Measurements from ENCODE around the gene HDAC10.

Gene HDAC10

DNA sequence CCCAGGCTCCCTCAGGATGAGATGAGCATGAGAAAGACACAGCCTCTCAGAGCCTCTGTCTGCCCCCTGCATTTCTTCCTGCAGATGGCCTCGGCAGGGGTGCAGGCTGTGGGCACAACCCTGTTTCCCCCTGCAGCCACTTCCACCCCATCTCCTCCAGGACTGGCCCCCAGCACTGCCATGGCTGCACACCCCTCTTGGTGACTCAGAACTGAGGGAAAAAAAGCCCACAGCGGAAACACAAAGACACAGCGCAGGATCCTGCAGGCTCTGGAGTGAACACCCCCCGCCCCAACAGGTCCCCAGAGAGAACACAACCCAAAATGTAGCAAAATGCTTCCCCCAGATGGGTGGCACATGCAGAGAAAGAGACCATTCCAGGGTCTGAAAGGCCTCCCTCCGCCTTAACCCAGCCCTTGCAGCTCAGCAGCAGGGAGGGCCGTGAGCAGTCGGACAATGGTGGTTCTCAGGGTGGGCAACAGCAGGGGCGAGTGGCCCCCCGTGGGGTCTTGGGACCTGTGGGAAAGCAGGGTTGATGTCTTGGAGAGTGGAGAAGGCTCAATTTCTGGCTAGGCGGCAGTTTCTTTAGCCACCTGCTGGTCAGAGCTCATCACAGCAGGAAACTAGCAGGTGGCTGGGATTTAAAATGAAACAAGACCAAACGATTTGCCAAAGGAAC lies 14.2 kb downstream of the HDAC10 start:
- DNase-seq (ENCODE audit: low spot score) = no peak

DNA sequence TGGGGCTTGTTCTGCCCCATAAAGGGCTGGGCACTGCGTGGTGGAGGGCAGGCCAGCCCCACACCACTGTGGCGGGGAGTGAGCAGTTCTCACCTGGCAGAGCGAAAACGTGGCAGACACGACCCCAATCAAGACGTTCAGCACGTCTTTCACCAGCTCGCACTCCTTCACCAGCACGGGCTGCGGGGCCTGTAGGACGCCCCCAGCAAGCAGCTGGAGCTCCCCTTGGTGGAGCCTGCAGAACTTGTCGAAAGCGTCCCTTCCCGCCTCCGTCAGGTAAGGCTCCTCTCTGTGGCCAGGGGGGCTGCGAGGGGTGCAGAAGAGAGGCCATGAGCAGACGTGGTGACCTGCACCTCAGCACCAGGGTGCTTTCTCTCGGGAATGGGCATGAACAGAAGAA lies 17.8 kb downstream of the HDAC10 start:
- DNase-seq (ENCODE audit: low spot score) = no peak

- DNase-seq (ENCODE audit: low spot score) = no peak
Measured at GRCh38 chr22:50232481-50233151, 18.4 kb downstream of the HDAC10 start.

GRCh38 chr22:50229370-50229769 lies 21.7 kb downstream of the HDAC10 start:
- no peak for DNase-seq (ENCODE audit: low spot score)

GRCh38 chr22:50228366-50228765 lies 22.7 kb downstream of the HDAC10 start:
- DNase-seq (ENCODE audit: low spot score) = no peak

DNA sequence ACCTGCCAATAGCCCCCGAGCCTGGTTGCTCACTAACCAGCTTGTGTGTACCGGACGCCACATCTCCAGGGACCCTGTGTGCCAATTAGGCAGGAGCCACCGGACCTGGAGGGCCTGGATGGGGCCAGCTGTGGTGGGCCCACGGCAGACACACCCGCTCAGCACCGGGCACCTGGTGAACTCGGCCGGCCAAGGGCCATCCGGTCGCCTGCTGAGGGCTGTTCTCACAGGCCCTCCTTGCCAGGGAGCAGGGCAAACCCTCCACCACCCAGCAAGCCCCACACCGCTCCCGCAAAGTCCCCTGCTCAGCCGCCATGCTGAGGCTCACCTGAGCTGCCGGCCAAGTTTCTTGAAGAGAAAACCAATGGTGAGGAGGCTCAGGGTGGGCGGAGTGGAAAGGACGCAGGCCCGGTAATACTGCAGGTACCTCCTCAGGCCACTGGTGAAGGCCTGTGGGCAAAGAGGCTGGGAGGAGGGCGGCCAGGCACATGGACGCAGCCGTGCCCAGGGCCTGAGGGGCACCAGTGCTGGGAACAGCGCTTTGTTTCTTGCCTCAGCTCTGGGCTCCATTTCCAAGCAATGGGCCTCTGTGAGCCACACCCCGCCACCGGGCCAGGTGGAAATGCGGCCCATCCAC lies 23.4 kb downstream of the HDAC10 start:
- no peak for DNase-seq (ENCODE audit: low spot score)

DNA sequence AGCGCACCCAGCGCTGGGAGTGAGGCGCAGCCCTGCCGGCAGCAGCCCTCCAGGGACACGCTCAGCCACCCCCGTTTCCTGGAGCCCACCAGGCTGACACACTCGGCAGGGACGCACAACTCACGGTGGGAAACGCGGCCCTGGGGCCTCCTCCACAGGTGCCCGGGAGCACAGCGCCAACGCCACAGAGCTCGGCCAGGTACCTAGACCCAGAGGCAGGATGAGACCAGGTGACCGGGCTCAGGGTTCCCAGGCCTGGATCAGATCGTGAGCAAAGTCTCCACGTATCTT lies 24.2 kb downstream of the HDAC10 start:
- no peak for DNase-seq (ENCODE audit: low spot score)

- no peak for DNase-seq (ENCODE audit: low spot score)
Measured at GRCh38 chr22:50226063-50226874, 24.8 kb downstream of the HDAC10 start.

- no peak for DNase-seq (ENCODE audit: low spot score)
Measured at GRCh38 chr22:50225200-50225969, 25.7 kb downstream of the HDAC10 start.

DNA sequence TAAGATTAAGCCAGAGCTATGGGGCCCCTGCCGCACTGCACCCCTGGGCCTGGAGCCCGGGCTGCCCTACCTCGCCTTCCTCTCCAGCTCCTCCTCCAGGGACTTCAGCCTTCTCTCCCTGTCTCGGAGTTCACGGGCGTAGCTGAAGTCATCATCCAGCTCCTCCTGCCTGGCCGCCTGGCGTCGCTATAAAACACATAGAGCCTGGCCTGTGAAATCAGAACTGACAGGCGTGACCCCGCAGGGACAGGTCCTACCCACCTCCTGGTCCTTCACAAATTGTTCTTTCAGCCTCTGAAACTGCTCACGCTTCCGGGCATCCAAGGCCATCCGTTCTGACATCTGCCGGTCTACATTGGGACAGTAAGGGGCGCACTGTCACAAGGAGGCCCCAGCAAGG lies 27.0 kb downstream of the HDAC10 start:
- DNase-seq (ENCODE audit: low spot score) = no peak

GRCh38 chr22:50222508-50222907 lies 28.6 kb downstream of the HDAC10 start:
- no peak for DNase-seq (ENCODE audit: low spot score)

- DNase-seq (ENCODE audit: low spot score) = no peak
Measured at GRCh38 chr22:50221410-50222300, 29.4 kb downstream of the HDAC10 start.

GRCh38 chr22:50220603-50221409 lies 30.3 kb downstream of the HDAC10 start:
- DNase-seq (ENCODE audit: low spot score) = no peak

DNA sequence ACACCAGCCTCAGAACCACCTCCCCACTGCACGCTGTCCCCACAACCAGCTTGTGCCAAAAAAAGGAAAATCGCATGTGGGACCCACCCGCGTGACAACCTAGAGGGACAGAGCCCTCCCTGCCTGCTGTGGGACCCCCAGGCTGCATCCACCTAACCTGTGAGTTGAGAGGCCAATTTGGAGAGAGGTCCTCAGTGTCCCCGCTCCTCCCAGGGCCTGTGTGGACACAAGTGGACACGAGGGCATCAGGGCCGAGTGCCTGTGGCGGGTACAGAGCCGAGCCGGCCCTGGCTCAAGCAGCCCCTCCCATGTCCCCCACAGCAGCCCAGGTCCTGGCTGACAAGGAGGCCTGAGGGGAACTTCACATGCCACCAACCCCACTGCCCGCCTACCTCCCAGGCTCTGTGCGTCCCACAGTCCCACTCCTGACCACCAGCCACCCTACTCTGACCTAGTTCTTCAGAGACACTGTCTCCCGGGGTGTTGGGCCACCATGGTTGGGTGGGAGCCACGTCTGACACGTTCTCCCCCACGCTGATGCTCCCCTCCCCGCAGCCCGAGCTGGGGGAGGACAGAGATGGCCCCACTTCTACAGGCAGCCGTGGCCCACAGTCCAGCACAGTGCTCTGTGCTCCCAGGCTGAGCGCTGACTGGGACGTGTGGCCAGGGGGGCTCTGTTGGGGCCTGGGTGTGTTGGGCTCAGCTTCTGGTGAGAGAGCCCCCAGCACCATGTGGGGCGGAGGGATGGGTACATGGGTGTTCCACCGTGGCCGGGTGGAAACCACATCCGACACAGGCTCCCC lies 31.1 kb downstream of the HDAC10 start:
- no peak for DNase-seq (ENCODE audit: low spot score)

- DNase-seq (ENCODE audit: low spot score) = no peak
Measured at GRCh38 chr22:50218996-50219727, 31.9 kb downstream of the HDAC10 start.

DNA sequence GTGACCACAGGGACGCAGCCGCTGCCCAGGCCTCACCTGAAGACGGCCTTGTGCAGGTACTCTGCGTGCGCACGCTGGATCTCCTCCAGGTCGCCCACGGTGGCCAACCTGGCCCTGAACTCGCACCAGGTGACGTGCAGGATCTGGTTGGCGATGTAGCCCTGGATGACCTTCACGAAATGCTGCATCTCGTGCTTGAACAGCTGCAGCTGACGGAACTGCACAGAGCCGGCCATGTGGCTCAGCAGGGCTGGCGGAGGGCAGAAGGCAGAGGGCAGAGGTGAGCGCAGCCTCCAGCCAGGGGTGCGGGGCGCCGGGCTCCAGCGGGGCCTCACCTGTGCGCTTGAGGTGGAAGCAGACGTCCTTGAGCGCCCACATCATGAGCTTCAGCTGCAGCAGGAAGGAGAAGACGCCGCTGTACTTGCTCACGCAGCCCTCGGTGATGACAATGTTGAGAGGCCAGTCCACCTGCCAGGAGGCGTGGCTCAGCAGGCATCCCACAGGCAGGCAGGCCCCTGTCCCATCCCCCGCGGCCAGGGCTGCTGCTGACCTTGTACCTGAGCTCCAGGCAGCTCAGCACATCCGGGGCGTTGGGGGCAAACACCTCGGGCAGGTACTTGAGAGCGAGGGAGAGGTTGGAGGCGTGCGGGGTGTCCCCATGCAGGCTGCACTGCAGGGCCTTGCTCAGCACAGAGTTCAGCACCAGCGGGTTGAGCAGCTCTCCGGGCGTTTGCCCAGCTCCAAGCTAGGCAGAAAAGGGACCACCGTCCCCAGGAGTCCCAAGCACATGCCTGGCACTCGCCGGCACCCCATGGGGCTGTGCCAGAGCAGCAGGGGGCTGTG lies 32.7 kb downstream of the HDAC10 start:
- no peak for DNase-seq (ENCODE audit: low spot score)

DNA sequence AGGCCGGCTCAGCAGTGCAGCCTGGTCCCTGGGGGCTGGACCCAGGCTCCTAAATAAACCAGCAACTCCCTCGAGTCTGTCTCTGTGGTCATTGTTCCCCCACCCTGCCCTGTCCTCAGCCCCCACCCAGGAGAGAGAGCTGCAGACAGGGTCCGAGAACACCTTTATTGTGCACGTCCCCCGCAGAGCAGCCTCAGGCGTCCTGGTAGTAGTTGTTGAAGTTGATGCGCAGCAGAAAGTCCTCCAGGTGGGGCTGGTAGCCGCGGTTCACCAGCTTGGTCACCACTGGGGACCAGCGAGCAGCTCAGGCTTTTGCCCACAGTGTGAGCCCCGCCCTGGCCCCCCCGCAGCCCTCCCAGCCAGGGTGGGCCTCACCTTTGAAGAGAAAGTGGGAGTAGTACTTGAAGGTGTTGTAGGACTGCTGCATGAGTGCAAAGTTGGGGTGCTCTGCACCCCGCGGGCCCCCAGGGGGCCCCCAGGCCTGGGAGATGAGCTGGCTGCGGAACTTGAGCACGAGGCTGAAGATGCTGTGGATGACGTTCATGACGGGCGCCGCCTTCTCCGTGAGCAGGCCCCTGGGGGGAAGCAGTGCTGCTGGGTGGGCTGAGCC lies 33.4 kb downstream of the HDAC10 start:
- no peak for DNase-seq (ENCODE audit: low spot score)

All from CD4-positive, alpha-beta T cell treated with Interleukin-15 for 4 hours (primary cell).